ENCODE measurements around the gene MINDY3. TPM values are rescaled to one million over a fixed set of nuclear protein-coding genes. Genes with fewer than 3 reads are reported as not detected.
"Not testable (repeated sequence)": the region's sequence is repeated elsewhere in the genome, so short reads cannot be mapped to it uniquely, and the experiment has no call there.

Gene MINDY3
- total RNA-seq, 1 donor from 2014 or later, result 15.5 TPM

- no peak for TF ChIP-seq CTCF (conservative IDR thresholded peaks at IDR 0.05; ENCODE audit: low read depth, low read length)
- no peak overlapping the region for H3K4me3 ChIP-seq (ENCODE audit: low read depth, low read length)
- no peak for DNase-seq (ENCODE audit: low read depth)
These were observed 97.3 kb downstream of the MINDY3 start for GRCh38 chr10:15763006-15763405.

GRCh38 chr10:15762239-15762638 lies 98.1 kb downstream of the MINDY3 start:
- H3K4me3 ChIP-seq (ENCODE audit: low read depth, low read length); DNase-seq (ENCODE audit: low read depth): not testable (repeated sequence)

- not testable (repeated sequence) for DNase-seq (ENCODE audit: low read depth)
These were observed 99.1 kb downstream of the MINDY3 start for GRCh38 chr10:15761224-15761623.

GRCh38 chr10:15760681-15761080 lies 99.6 kb downstream of the MINDY3 start:
- TF ChIP-seq CTCF (conservative IDR thresholded peaks at IDR 0.05; ENCODE audit: low read depth, low read length), result no peak
- DNase-seq (ENCODE audit: low read depth), result no peak
- no peak overlapping the region for H3K4me3 ChIP-seq (ENCODE audit: low read depth, low read length)

More at GRCh38 chr10:15761224-15761623, 99.1 kb downstream of the MINDY3 start:
- not testable (repeated sequence) for H3K4me3 ChIP-seq (ENCODE audit: low read depth, low read length)

GRCh38 chr10:15759265-15759664 lies 101.0 kb downstream of the MINDY3 start:
- TF ChIP-seq CTCF (conservative IDR thresholded peaks at IDR 0.05; ENCODE audit: low read depth, low read length), result no peak
- no peak overlapping the region for H3K4me3 ChIP-seq (ENCODE audit: low read depth, low read length)
- DNase-seq (ENCODE audit: low read depth), result no peak

GRCh38 chr10:15758618-15759017 lies 101.7 kb downstream of the MINDY3 start:
- DNase-seq (ENCODE audit: low read depth), result no peak
- H3K4me3 ChIP-seq (ENCODE audit: low read depth, low read length), result no peak overlapping the region
- TF ChIP-seq CTCF (conservative IDR thresholded peaks at IDR 0.05; ENCODE audit: low read depth, low read length), result no peak

- no peak for TF ChIP-seq CTCF (conservative IDR thresholded peaks at IDR 0.05; ENCODE audit: low read depth, low read length)
- H3K4me3 ChIP-seq (ENCODE audit: low read depth, low read length), result no peak overlapping the region
- DNase-seq (ENCODE audit: low read depth), result no peak
These were observed 105.4 kb downstream of the MINDY3 start for GRCh38 chr10:15754937-15755336.

GRCh38 chr10:15751046-15751445 lies 109.3 kb downstream of the MINDY3 start:
- no peak for TF ChIP-seq CTCF (conservative IDR thresholded peaks at IDR 0.05; ENCODE audit: low read depth, low read length)
- no peak overlapping the region for H3K4me3 ChIP-seq (ENCODE audit: low read depth, low read length)
- DNase-seq (ENCODE audit: low read depth), result no peak

Measured in epithelial cell of proximal tubule (primary cell).